Ecto neural progenitor cell (in vitro differentiated cells): Measurements from ENCODE around the gene SLC1A2.
A peak's percentile ranks its signal among the peaks of the same experiment; 100 is the strongest.

ENCODE experiments used
- DNase-seq: peaks from one replicate; pipeline ENCODE4 v3.0.0-alpha.2; 2018; ENCODE audit warnings: low spot score

The SLC1A2 gene

DNA sequence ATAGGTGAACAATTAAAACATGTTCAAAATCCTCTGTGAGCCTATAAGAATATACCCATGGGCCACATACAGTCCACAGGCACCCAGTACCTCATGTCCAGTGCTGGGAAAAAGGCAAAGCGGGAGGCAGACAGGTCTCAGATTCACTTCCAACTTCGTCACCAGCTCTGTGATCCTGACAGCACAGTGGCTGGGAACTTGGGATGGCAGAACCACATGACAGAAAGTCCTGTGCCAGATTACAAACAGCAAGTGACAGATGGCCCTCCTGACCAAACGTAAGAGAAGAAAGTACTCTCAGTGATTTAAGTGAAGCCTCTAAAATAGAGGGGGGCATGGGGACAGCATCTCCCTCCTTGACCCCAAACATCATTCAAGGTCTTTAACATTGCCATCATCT lies 5.8 kb downstream of the SLC1A2 start:
- no peak for DNase-seq

DNA sequence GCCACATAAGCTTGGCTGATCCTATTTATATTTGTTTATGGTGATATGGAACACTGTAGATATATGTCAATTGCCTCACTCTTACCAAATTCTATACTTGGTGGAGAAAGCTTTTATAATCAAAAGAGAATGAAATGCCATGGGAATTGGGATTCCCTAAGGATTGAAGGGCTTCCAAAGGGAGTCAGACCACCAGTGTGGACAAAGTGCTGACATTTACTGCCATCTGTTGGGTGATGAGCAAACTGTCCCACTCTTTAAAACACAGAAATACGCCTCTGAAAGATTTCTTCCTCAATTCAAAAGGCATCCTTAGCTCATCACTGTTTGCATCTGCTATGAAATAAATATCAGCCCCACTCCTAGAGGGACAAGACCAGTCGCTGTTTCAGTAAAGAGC lies 7.1 kb downstream of the SLC1A2 start:
- no peak for DNase-seq

GRCh38 chr11:35407041-35407440 lies 12.3 kb downstream of the SLC1A2 start:
- no peak for DNase-seq

DNA sequence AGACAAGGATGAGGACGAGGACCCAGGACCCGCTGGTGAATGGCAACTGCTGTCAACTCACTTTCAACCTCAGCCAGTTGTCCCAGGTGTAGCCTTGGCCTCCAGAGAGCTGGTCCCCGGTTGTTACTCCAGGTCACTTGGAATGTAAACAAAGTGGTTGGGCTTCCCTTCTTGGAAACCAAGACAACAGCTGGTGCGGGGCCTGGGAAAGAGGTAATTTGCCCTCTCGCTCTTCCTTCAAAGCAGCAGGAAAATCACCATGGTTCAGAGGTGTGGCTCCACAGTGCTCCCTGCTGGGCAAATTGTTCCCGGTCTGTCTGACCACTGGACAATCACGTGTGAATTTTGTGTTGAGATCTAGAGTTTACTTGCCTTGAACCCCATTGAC lies 15.0 kb downstream of the SLC1A2 start:
- peak; percentile 67 for DNase-seq

DNA sequence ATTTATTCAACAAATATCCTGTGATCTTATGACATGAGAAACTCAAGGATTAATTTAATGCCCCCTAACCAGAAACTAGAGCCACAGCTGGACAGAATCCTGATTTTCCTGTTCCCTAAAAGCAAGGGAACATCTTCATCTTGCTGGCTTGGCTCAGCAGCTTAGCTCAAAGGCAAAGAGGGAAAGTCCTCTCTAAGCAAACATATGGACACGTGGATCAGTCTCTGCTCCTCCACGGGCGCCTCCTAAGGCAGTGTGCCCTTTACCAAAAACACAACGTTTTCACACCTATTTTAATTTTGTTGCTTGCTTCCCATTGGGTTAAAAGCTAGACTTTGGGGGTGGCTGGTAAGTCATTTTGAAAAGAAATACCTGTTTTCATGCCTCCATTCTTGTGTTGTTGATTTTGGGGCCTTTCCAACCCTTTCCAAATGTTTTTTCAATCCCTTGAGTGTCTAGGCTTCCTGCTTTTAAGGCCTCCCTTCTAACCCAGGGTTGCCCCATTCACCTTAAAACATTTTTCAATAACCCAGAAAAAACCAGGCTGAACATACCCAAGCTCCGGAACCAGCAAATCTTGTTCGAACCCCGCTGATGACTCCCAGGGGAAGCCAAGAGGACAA lies 15.5 kb downstream of the SLC1A2 start:
- no peak for DNase-seq

- DNase-seq: no peak
Observed at GRCh38 chr11:35402751-35403660, 16.4 kb downstream of the SLC1A2 start.

DNA sequence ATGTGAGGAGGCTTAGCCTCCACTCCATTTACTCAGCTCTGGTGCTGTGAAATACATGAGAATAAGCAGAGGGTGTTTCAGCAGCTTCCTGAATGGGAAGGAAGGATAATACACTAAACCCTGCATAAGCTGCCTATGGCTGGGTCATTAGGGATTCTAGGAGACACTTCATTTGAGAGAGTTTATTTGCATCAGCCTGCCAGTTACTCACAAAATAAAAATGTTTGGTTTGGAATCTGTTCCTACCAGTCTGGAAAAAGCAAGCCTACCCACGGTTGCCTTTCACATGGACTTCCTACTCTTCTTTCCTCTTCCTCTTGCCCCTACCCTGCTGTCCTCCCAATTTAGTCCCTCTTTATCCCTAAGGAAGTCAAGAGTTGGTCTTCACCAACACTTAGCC lies 20.5 kb downstream of the SLC1A2 start:
- no peak for DNase-seq

DNA sequence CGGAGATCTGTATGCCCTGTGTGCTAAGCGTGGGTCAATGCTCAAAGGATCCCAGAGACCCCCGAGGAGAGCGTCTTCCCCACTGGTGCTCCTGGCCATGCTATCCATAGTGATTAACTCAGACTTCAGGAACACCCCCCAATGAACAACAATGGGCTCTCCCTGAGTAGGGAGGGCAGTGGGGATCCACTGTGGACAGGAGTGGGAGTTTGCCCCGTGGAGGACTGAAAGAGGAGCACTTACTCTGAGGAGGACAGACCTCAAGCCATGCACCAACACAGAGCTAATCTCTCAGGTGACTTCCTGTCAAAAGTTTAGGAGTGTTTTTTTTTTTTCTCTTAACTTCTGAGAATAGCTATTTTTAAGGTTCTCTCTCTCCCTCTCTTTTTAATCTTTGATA lies 24.4 kb downstream of the SLC1A2 start:
- no peak for DNase-seq

GRCh38 chr11:35393098-35393497 lies 26.3 kb downstream of the SLC1A2 start:
- DNase-seq: no peak

DNA sequence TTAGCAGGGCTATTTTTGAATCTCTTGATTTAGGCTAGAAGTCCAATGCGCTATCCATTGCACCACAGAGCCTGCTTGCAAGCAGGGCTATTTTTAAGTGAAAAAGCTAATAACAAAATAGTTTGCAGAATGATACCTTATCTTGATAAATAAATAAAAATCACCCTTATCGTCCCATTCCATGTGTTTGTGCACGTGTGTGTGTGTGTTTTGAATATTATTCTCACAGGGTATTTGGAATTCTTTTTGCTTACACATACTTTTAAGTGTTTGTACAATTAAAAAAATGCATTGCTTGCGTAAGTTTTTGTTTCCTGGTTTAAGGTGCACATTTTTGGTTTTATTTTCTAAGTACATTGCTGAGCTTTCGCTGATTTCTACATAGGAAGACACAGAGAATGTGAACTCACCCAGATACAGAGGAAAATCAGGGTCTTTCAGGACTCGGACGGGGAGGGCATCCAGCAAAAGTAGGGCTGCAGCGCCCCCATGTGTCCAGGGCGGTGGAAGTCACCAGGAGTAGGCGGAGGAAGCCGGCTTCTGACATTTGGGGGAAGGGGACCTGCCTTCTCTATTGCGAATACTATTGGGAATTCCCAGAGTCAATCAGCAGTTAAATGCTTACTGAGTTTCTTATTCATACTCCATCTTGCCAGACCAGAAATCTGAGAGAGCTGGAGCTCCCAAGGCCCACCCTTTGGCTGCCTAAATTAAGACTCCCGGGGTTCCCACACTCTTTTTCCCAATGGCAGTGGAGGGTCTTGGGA lies 27.3 kb downstream of the SLC1A2 start:
- DNase-seq: peak; percentile 89

DNA sequence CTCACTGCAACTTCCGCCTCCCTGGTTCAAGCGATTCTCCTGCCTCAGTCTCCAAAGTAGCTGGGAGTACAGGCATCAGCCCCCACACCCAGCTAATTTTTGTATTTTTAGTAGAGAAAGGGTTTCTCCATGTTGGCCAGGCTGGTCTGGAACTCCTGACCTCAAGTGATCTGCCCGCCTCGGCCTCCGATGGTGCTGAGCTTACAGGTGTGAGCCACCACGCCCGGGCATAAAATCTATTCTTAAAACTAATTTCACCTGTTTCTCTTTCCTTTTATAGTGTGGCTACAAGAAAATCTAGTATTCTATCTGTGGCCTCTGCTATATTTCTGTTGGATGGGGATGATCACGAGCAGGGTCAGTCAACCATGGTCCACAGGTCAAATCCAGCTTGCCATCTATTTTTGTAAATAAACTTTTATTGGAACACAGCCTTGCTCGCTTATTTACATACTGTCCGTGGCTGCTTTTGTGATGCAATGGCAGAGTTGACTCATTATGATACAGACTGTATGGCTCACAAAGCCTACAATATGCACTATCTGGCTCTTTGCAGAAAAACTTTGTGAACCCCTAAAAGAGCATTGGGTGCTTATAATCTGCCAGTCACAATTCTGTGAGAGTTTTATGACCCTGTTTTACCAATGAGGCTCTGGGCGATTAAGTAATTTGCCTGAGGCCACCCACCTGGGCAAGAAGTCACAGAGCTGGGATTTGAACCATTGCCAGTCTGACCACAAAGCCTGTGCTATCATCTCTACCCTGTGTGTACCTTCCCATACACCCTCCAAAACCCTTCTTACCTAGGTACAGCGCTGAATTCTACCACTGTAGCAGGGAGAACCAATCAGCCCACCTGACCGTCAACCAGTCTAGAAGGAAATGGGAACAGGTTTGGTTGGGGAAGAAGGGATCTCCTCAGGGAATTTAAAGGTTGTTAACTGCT lies 28.3 kb downstream of the SLC1A2 start:
- DNase-seq: no peak

DNA sequence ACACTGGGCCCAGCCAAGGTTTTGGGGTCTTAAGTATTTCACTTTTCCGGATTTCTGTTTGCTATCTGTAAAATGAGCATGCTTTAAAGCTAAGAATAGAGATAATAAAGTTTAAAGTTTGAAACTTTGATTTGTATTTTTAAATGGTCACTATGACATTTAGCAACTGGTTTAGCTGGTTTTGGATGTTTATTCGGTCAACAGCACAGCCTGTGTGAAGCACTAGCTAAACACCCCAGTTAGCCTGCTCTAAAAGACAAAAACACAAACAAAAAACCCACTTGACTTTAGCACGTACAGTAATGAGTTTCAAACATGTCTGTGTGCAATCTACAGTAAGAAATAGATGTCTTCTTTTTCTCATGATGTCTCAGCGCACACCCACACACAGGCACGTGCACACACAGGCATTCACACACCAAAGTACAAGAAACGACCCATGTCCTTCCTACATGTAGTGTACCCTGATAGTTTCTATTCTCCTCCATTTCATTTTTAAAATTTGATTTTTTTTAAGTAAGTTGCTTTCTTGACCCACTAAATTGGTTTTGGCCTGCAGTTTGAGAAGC lies 29.4 kb downstream of the SLC1A2 start:
- no peak for DNase-seq

GRCh38 chr11:35389112-35389511 lies 30.2 kb downstream of the SLC1A2 start:
- DNase-seq: no peak

DNA sequence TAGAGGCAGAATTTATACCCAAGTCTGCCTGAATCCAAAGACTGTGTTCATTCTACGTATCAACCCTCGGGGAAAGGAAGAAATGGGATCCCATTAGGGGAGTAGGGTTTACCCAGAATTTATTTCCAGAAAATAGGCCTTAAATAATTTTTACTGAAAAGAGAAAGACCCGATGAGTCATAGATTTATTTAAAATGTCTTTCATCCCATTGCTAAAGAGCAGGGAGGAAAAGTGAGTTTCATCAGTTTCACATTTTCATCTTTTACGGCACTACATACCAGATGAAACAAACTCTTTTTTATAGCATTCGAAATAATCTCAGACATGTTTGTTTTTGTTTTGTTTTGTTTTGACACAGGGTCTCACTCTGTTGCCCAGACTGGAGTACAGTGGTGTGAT lies 31.3 kb downstream of the SLC1A2 start:
- DNase-seq: no peak

DNA sequence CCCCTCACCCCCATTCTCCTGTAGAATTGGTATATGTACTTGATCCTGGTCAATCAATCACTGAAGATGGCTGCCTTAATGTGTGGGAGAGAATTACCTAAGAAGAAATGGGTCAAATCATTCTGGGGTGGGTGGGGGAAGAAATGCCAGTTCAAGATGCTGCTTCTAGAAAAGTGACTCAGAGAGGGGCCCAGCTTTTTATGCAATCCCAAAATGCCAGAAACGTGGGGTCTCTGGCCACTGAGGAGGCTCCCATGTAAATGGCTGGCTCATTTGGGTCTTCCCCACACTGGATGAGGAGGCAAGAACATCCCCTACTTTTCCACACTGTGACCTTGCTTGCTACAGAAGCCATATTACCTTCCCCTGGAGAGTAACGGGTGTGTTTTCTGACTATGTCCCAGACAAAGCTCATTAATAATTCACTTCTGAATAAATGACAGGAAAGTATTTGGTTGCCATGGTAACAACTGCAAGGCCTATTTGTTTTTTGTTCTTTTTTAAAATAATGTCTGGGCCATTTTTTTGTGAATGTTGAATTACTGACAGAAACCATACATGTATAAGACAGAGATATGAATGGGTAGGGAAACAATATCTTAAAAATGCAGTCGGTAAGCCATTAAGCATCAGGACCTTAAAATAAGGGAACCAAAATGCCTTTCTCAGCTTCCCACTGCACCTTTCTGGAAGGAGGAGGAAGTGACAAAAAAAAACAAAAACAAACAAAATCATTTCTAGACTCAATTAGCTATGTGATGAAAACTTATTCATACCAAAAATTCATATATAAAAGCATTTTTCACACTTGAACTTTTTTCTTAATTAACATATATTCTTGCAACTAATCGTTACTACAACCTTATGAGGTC lies 32.0 kb downstream of the SLC1A2 start:
- DNase-seq: no peak

GRCh38 chr11:35383953-35384352 lies 35.4 kb downstream of the SLC1A2 start:
- no peak for DNase-seq

GRCh38 chr11:35381709-35382322 lies 37.5 kb downstream of the SLC1A2 start:
- DNase-seq: no peak

DNA sequence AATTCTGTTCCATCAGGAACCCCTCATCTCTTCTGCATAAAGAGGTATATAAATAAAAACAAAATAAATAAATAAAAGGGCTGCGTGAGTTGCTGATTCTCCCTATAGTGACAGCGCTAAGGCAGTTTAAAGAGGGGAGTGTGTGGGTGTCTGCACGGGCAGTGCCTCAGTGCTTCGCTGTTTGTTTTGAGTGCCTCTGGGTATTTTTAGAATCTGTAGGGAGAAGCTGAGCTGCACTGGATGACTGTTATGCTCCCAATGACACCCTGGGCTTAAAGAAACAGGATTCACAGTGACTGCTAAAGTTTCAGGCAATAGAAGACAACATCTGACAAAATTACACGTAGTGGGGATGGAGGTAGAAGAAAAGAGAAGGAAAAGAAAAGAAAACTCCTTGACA lies 38.8 kb downstream of the SLC1A2 start:
- DNase-seq: no peak

DNA sequence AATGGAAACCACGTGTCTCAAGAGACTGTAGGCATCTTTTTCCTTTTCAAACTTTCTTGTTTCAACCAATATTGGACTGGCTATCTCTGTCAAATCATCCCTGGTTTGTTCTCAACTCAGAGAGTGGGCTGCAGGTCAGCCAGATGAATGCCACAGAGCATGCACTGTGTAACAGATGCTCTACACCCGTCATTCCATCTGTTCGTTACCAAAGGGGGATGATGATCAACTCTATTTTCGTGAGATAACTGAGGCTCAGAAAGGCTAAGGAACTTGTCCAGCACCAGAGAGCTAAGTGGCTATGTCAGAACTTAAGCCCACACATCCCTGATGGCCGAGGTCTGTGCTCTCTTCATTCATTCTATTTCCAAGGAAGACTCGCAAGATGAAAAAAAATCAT lies 42.1 kb downstream of the SLC1A2 start:
- DNase-seq: no peak

DNA sequence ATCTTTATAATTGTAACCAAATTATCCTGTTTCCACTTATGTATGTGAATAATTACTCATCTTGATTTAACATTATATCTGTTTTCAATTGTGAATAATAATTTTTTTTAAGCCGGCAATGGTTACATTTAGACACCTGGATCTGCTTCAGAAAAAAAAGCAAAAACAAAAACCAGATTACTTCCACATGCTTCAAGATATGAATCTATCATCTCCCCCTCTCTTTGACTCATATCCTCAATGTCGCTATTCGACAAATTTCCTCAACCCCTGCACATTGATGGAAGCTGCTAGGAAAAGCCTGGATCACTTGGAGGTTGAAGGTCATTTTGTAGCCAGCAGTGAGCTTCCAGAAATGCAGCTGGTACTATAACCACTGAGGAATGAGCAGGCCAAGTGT lies 42.7 kb downstream of the SLC1A2 start:
- no peak for DNase-seq
